ENCODE results near the gene SERTAD3. TPM values are rescaled to one million over a fixed set of nuclear protein-coding genes. Genes with fewer than 3 reads are reported as not detected.

SERTAD3 gene
- total and polyA plus RNA-seq, 9 donors = 17.3 to 55.0 (median 33.3) TPM

DNA sequence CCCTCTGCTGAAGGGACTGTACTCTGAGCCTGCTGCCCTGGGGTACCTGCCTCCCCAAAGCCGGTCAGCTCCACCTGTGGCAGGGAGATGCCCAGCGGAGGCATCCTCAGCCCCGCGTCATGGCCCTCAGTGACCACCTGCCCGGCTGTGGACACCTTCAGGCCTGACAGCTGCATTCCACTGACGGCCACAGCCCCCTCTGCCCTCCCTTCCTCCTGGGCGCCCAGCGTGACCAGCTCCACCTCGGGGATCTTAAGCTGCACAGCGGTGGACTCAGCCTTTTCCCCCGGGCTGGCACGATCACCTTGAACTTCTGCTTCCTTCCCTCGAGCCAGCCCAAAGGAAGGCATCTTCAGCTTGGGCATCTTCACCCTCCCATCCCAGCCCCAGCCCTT lies 49.3 kb downstream of the SERTAD3 start:
- Histone ChIP-seq H3K27ac (no peak overlapping the region), H3K36me3 (no peaks in the 10 kb centered on the region), H3K9me3 (no peaks in the 10 kb centered on the region), H3K4me3 (no peak overlapping the region), H3K4me1 (ENCODE audit: insufficient read depth) (peaks cover 5% of the 10 kb centered on the region), H3K27me3 (no peaks in the 10 kb centered on the region)
- intact Hi-C loops (cut with DNase I) = no loop called here
- DNase-seq = no peak
- WGBS, 3 donors = 72 to 81% (median 77%) methylated on average over 13 of the region's 13 CpGs
- TF ChIP-seq POLR2A (IDR thresholded peaks at IDR 0.05) = no peak
- TF ChIP-seq EP300 (IDR thresholded peaks at IDR 0.05) = no peak
- TF ChIP-seq, protein P1, sequence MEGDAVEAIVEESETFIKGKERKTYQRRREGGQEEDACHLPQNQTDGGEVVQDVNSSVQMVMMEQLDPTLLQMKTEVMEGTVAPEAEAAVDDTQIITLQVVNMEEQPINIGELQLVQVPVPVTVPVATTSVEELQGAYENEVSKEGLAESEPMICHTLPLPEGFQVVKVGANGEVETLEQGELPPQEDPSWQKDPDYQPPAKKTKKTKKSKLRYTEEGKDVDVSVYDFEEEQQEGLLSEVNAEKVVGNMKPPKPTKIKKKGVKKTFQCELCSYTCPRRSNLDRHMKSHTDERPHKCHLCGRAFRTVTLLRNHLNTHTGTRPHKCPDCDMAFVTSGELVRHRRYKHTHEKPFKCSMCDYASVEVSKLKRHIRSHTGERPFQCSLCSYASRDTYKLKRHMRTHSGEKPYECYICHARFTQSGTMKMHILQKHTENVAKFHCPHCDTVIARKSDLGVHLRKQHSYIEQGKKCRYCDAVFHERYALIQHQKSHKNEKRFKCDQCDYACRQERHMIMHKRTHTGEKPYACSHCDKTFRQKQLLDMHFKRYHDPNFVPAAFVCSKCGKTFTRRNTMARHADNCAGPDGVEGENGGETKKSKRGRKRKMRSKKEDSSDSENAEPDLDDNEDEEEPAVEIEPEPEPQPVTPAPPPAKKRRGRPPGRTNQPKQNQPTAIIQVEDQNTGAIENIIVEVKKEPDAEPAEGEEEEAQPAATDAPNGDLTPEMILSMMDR (IDR thresholded peaks at IDR 0.05) = no peak

DNA sequence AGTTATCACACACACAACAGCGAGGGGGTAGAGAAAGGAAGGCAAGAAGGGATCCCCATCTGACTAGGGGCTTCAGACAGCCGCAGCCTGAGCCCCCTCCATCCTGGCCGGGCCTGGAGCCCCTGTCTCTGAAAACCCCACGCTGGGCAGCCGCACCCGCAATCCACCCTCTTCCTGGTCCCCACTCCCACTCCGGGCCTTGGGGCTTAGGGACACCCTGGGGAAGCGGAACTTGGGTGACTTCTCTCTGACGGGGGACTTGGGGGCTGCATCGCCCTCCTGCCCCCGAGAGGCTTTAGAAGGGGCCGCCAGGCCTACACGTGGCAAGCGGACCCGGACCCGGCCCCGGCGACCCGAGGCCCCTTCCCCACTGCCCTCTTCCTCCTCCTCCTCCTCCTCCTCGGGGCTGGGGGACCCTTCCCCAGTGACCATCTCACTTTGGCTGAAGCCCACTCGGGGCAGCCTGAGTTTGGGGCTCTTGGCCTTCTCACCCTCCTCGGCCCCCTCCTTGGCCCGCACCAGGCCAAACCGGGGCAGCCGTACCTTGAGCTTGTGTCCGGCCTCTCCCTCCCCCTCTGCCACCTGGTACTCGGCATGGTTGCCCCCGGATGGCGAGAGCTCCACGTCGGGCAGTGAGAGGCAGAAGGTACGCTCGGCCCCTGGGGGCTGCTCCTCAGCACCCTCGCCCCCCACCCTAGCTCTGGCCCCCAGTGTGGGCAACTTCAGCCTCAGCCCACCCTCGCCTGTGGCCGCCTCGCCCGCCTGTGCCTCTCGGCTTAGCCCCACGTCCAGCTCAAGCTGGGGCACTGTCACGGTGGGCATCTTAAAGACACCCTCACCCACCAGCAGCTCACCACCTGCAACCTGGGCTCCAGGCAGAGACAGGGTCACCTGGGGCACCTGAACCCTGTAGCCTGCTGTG lies 50.0 kb downstream of the SERTAD3 start:
- H3K9me3 ChIP-seq = no peaks in the 10 kb centered on the region
- whole genome bisulfite sequencing, 3 donors = 87 to 90% (median 88%) methylated on average over 32 to 41 of the region's 41 CpGs
- H3K27ac ChIP-seq = no peak overlapping the region
- intact Hi-C loops (cut with DNase I) = no loop called here
- peaks cover 5% of the 10 kb centered on the region for H3K4me1 ChIP-seq (ENCODE audit: insufficient read depth)
- no peak for DNase-seq
- H3K36me3 ChIP-seq = no peaks in the 10 kb centered on the region
- TF ChIP-seq, protein P1 (IDR thresholded peaks at IDR 0.05) = no peak
- TF ChIP-seq EP300 (IDR thresholded peaks at IDR 0.05) = no peak
- no peak for TF ChIP-seq POLR2A (IDR thresholded peaks at IDR 0.05)
- H3K27me3 ChIP-seq = no peaks in the 10 kb centered on the region
- H3K4me3 ChIP-seq = no peak overlapping the region

DNA sequence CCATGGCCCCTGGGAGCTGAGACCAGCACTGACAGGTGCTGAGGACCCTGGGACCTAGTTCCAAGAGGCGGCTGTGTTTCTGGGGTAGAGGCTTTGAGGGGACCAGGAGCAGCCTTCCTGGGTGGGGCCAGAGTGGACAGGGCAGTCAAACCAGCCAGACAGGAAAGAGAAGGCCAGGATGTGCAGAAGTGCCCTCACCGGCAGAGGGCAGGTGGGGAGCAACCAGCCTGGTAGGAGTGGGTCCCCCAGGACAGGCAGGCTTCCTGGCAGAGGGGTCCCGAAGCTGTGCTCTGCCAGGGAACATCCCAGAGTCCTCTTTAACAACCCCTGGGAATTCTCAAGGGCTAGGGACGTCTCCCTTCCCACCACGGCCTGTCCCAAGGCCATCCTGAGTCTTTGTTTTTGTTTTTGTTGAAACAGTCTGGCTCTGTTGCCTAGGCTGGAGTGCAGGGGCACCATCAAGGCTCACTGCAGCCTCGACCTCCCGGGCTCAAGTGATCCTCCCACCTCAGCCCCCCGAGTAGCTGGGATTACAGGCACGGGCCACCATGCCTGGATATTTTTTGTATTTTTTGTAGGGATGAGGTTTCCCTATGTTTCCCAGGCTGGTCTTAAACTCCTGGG lies 51.1 kb downstream of the SERTAD3 start:
- DNase-seq = no peak
- intact Hi-C loops (cut with DNase I) = no loop called here
- no peaks in the 10 kb centered on the region for H3K27me3 ChIP-seq
- TF ChIP-seq, protein P1 (IDR thresholded peaks at IDR 0.05) = no peak
- no peak for TF ChIP-seq EP300 (IDR thresholded peaks at IDR 0.05)
- TF ChIP-seq POLR2A (IDR thresholded peaks at IDR 0.05) = no peak
- no peak overlapping the region for H3K27ac ChIP-seq
- H3K9me3 ChIP-seq = no peaks in the 10 kb centered on the region
- H3K4me3 ChIP-seq = no peak overlapping the region
- 15 to 33% (median 15%) methylated on average over 9 of the region's 9 CpGs for WGBS, 3 donors
- H3K4me1 ChIP-seq (ENCODE audit: insufficient read depth) = peaks cover 2% of the 10 kb centered on the region
- H3K36me3 ChIP-seq = no peaks in the 10 kb centered on the region

DNA sequence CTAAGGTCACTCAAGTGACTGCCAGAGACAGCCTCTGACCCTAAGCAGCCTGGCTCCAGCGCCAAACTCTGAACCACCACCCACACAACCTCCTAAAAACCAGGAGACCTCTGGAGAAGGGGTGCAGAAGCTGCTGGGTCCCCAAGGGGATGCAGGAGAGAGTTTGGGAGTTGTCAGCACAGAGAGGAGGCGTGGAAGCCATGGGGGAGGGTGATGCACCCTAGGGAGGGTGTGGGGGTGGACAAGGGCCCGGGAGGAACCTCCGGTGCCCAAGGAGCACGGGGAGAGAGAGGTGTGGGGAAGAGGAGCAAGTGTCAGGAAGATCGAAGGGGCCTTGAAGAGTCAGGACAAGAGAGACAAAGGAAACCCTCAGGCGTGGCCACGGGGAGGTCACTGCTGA lies 52.0 kb downstream of the SERTAD3 start:
- intact Hi-C loops (cut with DNase I) = no loop called here
- Histone ChIP-seq H3K4me1 (ENCODE audit: insufficient read depth) (peaks cover 2% of the 10 kb centered on the region), H3K36me3 (no peaks in the 10 kb centered on the region), H3K27me3 (no peaks in the 10 kb centered on the region), H3K4me3 (no peak overlapping the region), H3K9me3 (no peaks in the 10 kb centered on the region), H3K27ac (no peak overlapping the region)
- no peak for DNase-seq
- TF ChIP-seq POLR2A (IDR thresholded peaks at IDR 0.05) = no peak
- TF ChIP-seq, protein P1 (IDR thresholded peaks at IDR 0.05) = no peak
- no peak for TF ChIP-seq EP300 (IDR thresholded peaks at IDR 0.05)
- WGBS, 3 donors = 62 to 77% (median 72%) methylated on average over 8 of the region's 8 CpGs

Small RNA genes lying within 50 kb of the gene (small RNA-seq; reads per million reads assigned to genes)
- not detected for gene RF00017

Other genes starting within 250 kb of the SERTAD3 start
- gene TTC9B, start 226.0 kb downstream of the SERTAD3 start, total RNA-seq = not detected
- not detected for gene TTC9B, start 226.0 kb downstream of the SERTAD3 start, polyA plus RNA-seq
- under 1 TPM; 0.35 to 0.83 (median 0.43) TPM for gene CCNP, start 217.6 kb downstream of the SERTAD3 start, total RNA-seq
- gene CCNP, start 217.6 kb downstream of the SERTAD3 start, polyA plus RNA-seq = under 1 TPM; 0.17 to 0.22 TPM
- gene AKT2, start 159.0 kb downstream of the SERTAD3 start, total RNA-seq = 100 to 1,000 TPM in 5 of 7 donors, 10 to 100 TPM in 2; 78.4 to 160 (median 141) TPM
- 10 to 100 TPM; 81.2 to 82.0 TPM for gene AKT2, start 159.0 kb downstream of the SERTAD3 start, polyA plus RNA-seq
- 10 to 100 TPM in 5 of 7 donors, 1 to 10 TPM in 2; 7.7 to 15.8 (median 12.7) TPM for gene C19orf47, start 95.9 kb downstream of the SERTAD3 start, total RNA-seq
- gene C19orf47, start 95.9 kb downstream of the SERTAD3 start, polyA plus RNA-seq = 10 to 100 TPM in 1 of 2 donors, 1 to 10 TPM in 1; 3.5 to 12.2 TPM
- gene PLD3, start 95.6 kb downstream of the SERTAD3 start, total RNA-seq = 100 to 1,000 TPM; 173 to 301 (median 220) TPM
- gene PLD3, start 95.6 kb downstream of the SERTAD3 start, polyA plus RNA-seq = 100 to 1,000 TPM; 120 to 200 TPM
- gene HIPK4, start 54.2 kb downstream of the SERTAD3 start, total RNA-seq = under 1 TPM in 4 of 7 donors, not detected in 3; 0.11 to 0.35 (median 0.13) TPM
- gene HIPK4, start 54.2 kb downstream of the SERTAD3 start, polyA plus RNA-seq = under 1 TPM in 1 of 2 donors, not detected in 1; 0.28 TPM
- gene PRX, start 31.0 kb downstream of the SERTAD3 start, total RNA-seq = 1 to 10 TPM; 2.8 to 8.8 (median 6.9) TPM
- gene PRX, start 31.0 kb downstream of the SERTAD3 start, polyA plus RNA-seq = 1 to 10 TPM; 1.7 to 8.4 TPM
- gene SERTAD1, start 18.3 kb downstream of the SERTAD3 start, total RNA-seq = 10 to 100 TPM in 5 of 7 donors, 1 to 10 TPM in 2; 6.9 to 15.2 (median 11.5) TPM
- 1 to 10 TPM; 2.3 to 7.3 TPM for gene SERTAD1, start 18.3 kb downstream of the SERTAD3 start, polyA plus RNA-seq
- 100 to 1,000 TPM in 2 of 7 donors, 10 to 100 TPM in 5; 64.0 to 135 (median 75.5) TPM for gene BLVRB, start 21.4 kb upstream of the SERTAD3 start, total RNA-seq
- gene BLVRB, start 21.4 kb upstream of the SERTAD3 start, polyA plus RNA-seq = 10 to 100 TPM; 16.8 to 88.5 TPM
- 10 to 100 TPM in 1 of 7 donors, 1 to 10 TPM in 6; 3.5 to 11.6 (median 7.3) TPM for gene SPTBN4, start 22.7 kb upstream of the SERTAD3 start, total RNA-seq
- gene SPTBN4, start 22.7 kb upstream of the SERTAD3 start, polyA plus RNA-seq = 1 to 10 TPM; 2.2 to 5.0 TPM
- 10 to 100 TPM; 23.4 to 48.7 (median 33.8) TPM for gene SHKBP1, start 132.5 kb upstream of the SERTAD3 start, total RNA-seq
- 10 to 100 TPM; 16.3 to 34.8 TPM for gene SHKBP1, start 132.5 kb upstream of the SERTAD3 start, polyA plus RNA-seq
- gene LTBP4, start 157.0 kb upstream of the SERTAD3 start, total RNA-seq = 100 to 1,000 TPM; 214 to 840 (median 547) TPM
- gene LTBP4, start 157.0 kb upstream of the SERTAD3 start, polyA plus RNA-seq = 100 to 1,000 TPM; 152 to 488 TPM
- gene NUMBL, start 246.3 kb upstream of the SERTAD3 start, total RNA-seq = 10 to 100 TPM; 38.7 to 88.9 (median 69.3) TPM
- 10 to 100 TPM in 1 of 2 donors, 1 to 10 TPM in 1; 6.7 to 32.9 TPM for gene NUMBL, start 246.3 kb upstream of the SERTAD3 start, polyA plus RNA-seq